ENCODE results near the gene MYLK4.

GRCh38 chr6:2633736-2634135 is 117.0 kb downstream of the MYLK4 start:
- TF ChIP-seq CTCF (IDR thresholded peaks at IDR 0.05) (no peak), POLR2A (IDR thresholded peaks at IDR 0.05; ENCODE audit: low read depth) (no peak), POLR2AphosphoS5 (IDR thresholded peaks at IDR 0.05) (no peak), EP300 (IDR thresholded peaks at IDR 0.05) (no peak)
